Hepatocyte (in vitro differentiated cells): ENCODE results near the gene CCDC12.

ENCODE experiments used
- CTCF ChIP-seq: fragments of 200-600 bp; sonication (generic); IDR thresholded peaks from 2 replicates; pipeline ENCODE4 v1.5.1; 2016; ENCODE audit warnings: antibody characterized with exemption, mild to moderate bottlenecking; ENCODE audit not compliant: poor library complexity
- EZH2 ChIP-seq: fragments of 200-600 bp; sonication (generic); IDR thresholded peaks from 2 replicates; pipeline ENCODE4 v1.6.1; 2016; ENCODE audit warnings: antibody characterized with exemption, mild to moderate bottlenecking, borderline replicate concordance
- EZH2phosphoT487 ChIP-seq: fragments of 200-600 bp; sonication (generic); IDR thresholded peaks from one replicate; pipeline ENCODE4 v1.6.1; 2018; ENCODE audit warnings: antibody characterized with exemption, mild to moderate bottlenecking, low read depth, moderate library complexity; ENCODE audit not compliant: unreplicated experiment, severe bottlenecking

- TF ChIP-seq EZH2, result no peak
- TF ChIP-seq CTCF, result no peak
- TF ChIP-seq EZH2phosphoT487, result no peak
Observed at GRCh38 chr3:47010111-47010712, 33.7 kb upstream of the CCDC12 start.
